Colonic mucosa (tissue), 4 donors: ENCODE data around the gene BSX. TPM values are rescaled to one million over a fixed set of nuclear protein-coding genes. Genes with fewer than 3 reads are reported as not detected.

Source experiments
- DNase-seq: peaks from one replicate; pipeline ENCODE4 v3.0.0-alpha.2; 2020
- H3K27ac ChIP-seq: fragments of 200-600 bp; one replicate; pipeline ENCODE4 v1.8.0; 2021
- H3K27me3 ChIP-seq: fragments of 200-600 bp; one replicate; pipeline ENCODE4 v1.8.0; 2021
- H3K36me3 ChIP-seq: fragments of 200-600 bp; one replicate; pipeline ENCODE4 v1.8.0; 2021
- H3K4me1 ChIP-seq: fragments of 200-600 bp; one replicate; pipeline ENCODE4 v1.8.0; 2021; ENCODE audit warnings: mild to moderate bottlenecking
- H3K4me3 ChIP-seq: fragments of 200-600 bp; one replicate; pipeline ENCODE4 v1.8.0; 2021
- H3K9ac ChIP-seq, 2 donors: one replicate each; pipeline ENCODE4 v1.7.0; 2013; ENCODE audit warnings: control low read depth in 2 of 2, low read depth in 2 of 2, low read length in 2 of 2
- H3K9me3 ChIP-seq: fragments of 200-600 bp; one replicate; pipeline ENCODE4 v1.8.0; 2021
- CTCF ChIP-seq: fragments of 200-600 bp; IDR thresholded peaks from one replicate; pipeline ENCODE4 v1.8.0; 2022; ENCODE audit warnings: antibody characterized with exemption, mild to moderate bottlenecking
- intact Hi-C: fragments of 100-400 bp; cut with DNase I; formaldehyde crosslinking; loops from one replicate; pipeline ENCODE4 v1.14.1; 2022
- total RNA-seq, 2 donors: library from RNA; stranded (reverse); fragmentation: NEBNext Ultra II Directional in 1 of 2; extraction: Animal tissue kit (Norgen Biotek cat#: 25700) in 1 of 2; gene quantifications; one replicate each; pipeline ENCODE4 v1.2.1, GENCODE V29; 2021
- donor health status: healthy.
- donor health status: DM: no; HTN: no; CAD: no.
- donor health status: DM: no; HTN: no; CAD: no.

Gene BSX
- total RNA-seq, 2 donors from 2014 or later = not detected

- intact Hi-C loops = no loop called here
- DNase-seq = no peak
- H3K4me3 ChIP-seq = peak overlapping the region; percentile 43
Observed at GRCh38 chr11:122983438-122984185, 2.0 kb upstream of the BSX start.

GRCh38 chr11:122979815-122980595, 1.6 kb downstream of the BSX start:
- DNase-seq = no peak
- Histone ChIP-seq H3K27me3 (peaks cover 94% of the 10 kb centered on the region), H3K27ac (no peak overlapping the region), H3K36me3 (no peaks in the 10 kb centered on the region), H3K9me3 (no peaks in the 10 kb centered on the region), H3K9ac (no peak overlapping the region), H3K4me3 (no peak overlapping the region), H3K4me1 (no peaks in the 10 kb centered on the region)
- no peak for TF ChIP-seq CTCF
- intact Hi-C loops = no loop called here

More at GRCh38 chr11:122983438-122984185, 2.0 kb upstream of the BSX start:
- peaks cover 64% of the 10 kb centered on the region for H3K27me3 ChIP-seq
- no peaks in the 10 kb centered on the region for H3K36me3 ChIP-seq
- H3K9me3 ChIP-seq = no peaks in the 10 kb centered on the region
- H3K27ac ChIP-seq = no peak overlapping the region
- no peak overlapping the region for H3K9ac ChIP-seq
- H3K4me1 ChIP-seq = no peaks in the 10 kb centered on the region
- TF ChIP-seq CTCF = no peak

- DNase-seq = no peak
- no peaks in the 10 kb centered on the region for H3K4me1 ChIP-seq
- no peaks in the 10 kb centered on the region for H3K36me3 ChIP-seq
- no peak overlapping the region for H3K4me3 ChIP-seq
- peaks cover 86% of the 10 kb centered on the region for H3K27me3 ChIP-seq
- no peak for TF ChIP-seq CTCF
- H3K27ac ChIP-seq = no peak overlapping the region
- H3K9ac ChIP-seq = no peak overlapping the region
- intact Hi-C loops = no loop called here
- H3K9me3 ChIP-seq = no peaks in the 10 kb centered on the region
Observed at GRCh38 chr11:122979103-122979814, 2.4 kb downstream of the BSX start.

GRCh38 chr11:122978299-122978620, 3.4 kb downstream of the BSX start:
- Histone ChIP-seq H3K36me3 (no peaks in the 10 kb centered on the region), H3K27ac (no peak overlapping the region), H3K9ac (no peak overlapping the region), H3K4me1 (no peaks in the 10 kb centered on the region), H3K4me3 (no peak overlapping the region), H3K27me3 (peaks cover 77% of the 10 kb centered on the region), H3K9me3 (no peaks in the 10 kb centered on the region)
- DNase-seq = no peak
- intact Hi-C loops = no loop called here
- no peak for TF ChIP-seq CTCF

- H3K9ac ChIP-seq = no peak overlapping the region
- DNase-seq = no peak
- TF ChIP-seq CTCF = no peak
- H3K4me3 ChIP-seq = no peak overlapping the region
- no peaks in the 10 kb centered on the region for H3K36me3 ChIP-seq
- H3K27me3 ChIP-seq = peaks cover 73% of the 10 kb centered on the region
- H3K4me1 ChIP-seq = no peaks in the 10 kb centered on the region
- intact Hi-C loops = no loop called here
- no peaks in the 10 kb centered on the region for H3K9me3 ChIP-seq
- H3K27ac ChIP-seq = no peak overlapping the region
Observed at GRCh38 chr11:122977470-122978298, 4.0 kb downstream of the BSX start.
